IMR-90 (cell line): ENCODE measurements around the gene RERE. TPM values are rescaled to one million over a fixed set of nuclear protein-coding genes. Genes with fewer than 3 reads are reported as not detected.

Experiments
- ATAC-seq: fragments of 200-7000 bp; cut with Tn5 transposase; 2 replicates; pipeline ENCODE4 v1.9.1; 2020; ENCODE audit warnings: low read depth, mild to moderate bottlenecking, moderate library complexity
- BruUV-seq: library from RNA; stranded (reverse); fragments of 400-500 nt; replicated peaks from 2 replicates; lab custom pipeline; 2021; lab: Mats Ljungman, UMichigan
- CTCF ChIA-PET: fragments of 300-600 bp; formaldehyde crosslinking; extraction: SDS; loops from one replicate; lab custom pipeline; 2021; ENCODE audit warnings: antibody characterized with exemption; lab: Yijun Ruan, JAX
- POLR2A ChIA-PET: fragments of 300-600 bp; sonication (Branson Sonifier 250); formaldehyde crosslinking; loops from one replicate; lab custom pipeline; 2022; ENCODE audit warnings: antibody characterized with exemption; ENCODE audit not compliant: unreplicated experiment; lab: Charles Lee
- DNase-seq: peaks from one replicate; pipeline ENCODE4 v3.0.0; 2013
- H2AFZ ChIP-seq: replicated peaks from 2 replicates; pipeline ENCODE3; 2013; ENCODE audit warnings: low read length, mild to moderate bottlenecking; ENCODE audit not compliant: poor library complexity
- H2AK5ac ChIP-seq: 2 replicates; pipeline ENCODE4 v1.6.1; 2013; ENCODE audit warnings: low read depth, low read length, inconsistent platforms
- H2AK9ac ChIP-seq: replicated peaks from 2 replicates; pipeline ENCODE3; 2013; ENCODE audit warnings: mild to moderate bottlenecking, low read depth, low read length, moderate library complexity; ENCODE audit not compliant: poor library complexity
- H2BK120ac ChIP-seq: 2 replicates; pipeline ENCODE4 v1.6.1; 2013; ENCODE audit warnings: low read depth, low read length, inconsistent platforms
- H2BK15ac ChIP-seq: 3 replicates; pipeline ENCODE4 v1.6.1; 2013; ENCODE audit warnings: low read depth, low read length, inconsistent platforms
- H2BK20ac ChIP-seq: 2 replicates; pipeline ENCODE4 v1.6.1; 2013; ENCODE audit warnings: low read depth, mild to moderate bottlenecking, inconsistent platforms, low read length, moderate library complexity
- H2BK5ac ChIP-seq: 2 replicates; pipeline ENCODE4 v1.6.1; 2013; ENCODE audit warnings: mild to moderate bottlenecking, low read depth, low read length, inconsistent platforms; ENCODE audit not compliant: poor library complexity, severe bottlenecking
- H3K14ac ChIP-seq: replicated peaks from 2 replicates; pipeline ENCODE4 v1.6.1; 2013; ENCODE audit warnings: low read depth, low read length, inconsistent platforms
- H3K18ac ChIP-seq: 2 replicates; pipeline ENCODE4 v1.6.1; 2013; ENCODE audit warnings: low read depth, low read length, control low read depth
- H3K23ac ChIP-seq: 2 replicates; pipeline ENCODE4 v1.6.1; 2013; ENCODE audit warnings: low read depth, low read length, inconsistent platforms
- H3K27ac ChIP-seq: 2 replicates; pipeline ENCODE4 v1.5.1; 2013; ENCODE audit warnings: mild to moderate bottlenecking, control low read depth, low read length; ENCODE audit not compliant: insufficient read depth
- H3K27me3 ChIP-seq: 2 replicates; pipeline ENCODE4 v1.6.1; 2013; ENCODE audit warnings: low read length; ENCODE audit not compliant: control insufficient read depth, insufficient read depth
- H3K36me3 ChIP-seq: 2 replicates; pipeline ENCODE4 v1.6.1; 2013; ENCODE audit warnings: low read length, mixed read lengths; ENCODE audit not compliant: control insufficient read depth, insufficient read depth
- H3K4ac ChIP-seq: 2 replicates; pipeline ENCODE4 v1.6.1; 2013; ENCODE audit warnings: low read depth, low read length, inconsistent platforms
- H3K4me1 ChIP-seq: 2 replicates; pipeline ENCODE4 v1.6.1; 2013; ENCODE audit warnings: low read length, mixed read lengths; ENCODE audit not compliant: control insufficient read depth, insufficient read depth
- H3K4me2 ChIP-seq: 2 replicates; pipeline ENCODE4 v1.6.1; 2013; ENCODE audit warnings: low read depth, mild to moderate bottlenecking, control low read depth, low read length, moderate library complexity
- H3K4me3 ChIP-seq: 2 replicates; pipeline ENCODE4 v1.5.1; 2013; ENCODE audit warnings: low read depth, mild to moderate bottlenecking, control low read depth, low read length, moderate library complexity; ENCODE audit not compliant: insufficient read depth
- H3K56ac ChIP-seq: 2 replicates; pipeline ENCODE4 v1.6.1; 2013; ENCODE audit warnings: low read length, inconsistent platforms; ENCODE audit not compliant: insufficient read depth; ENCODE audit errors: extremely low read depth
- H3K79me1 ChIP-seq, 2 experiments: 2 replicates each; pipeline ENCODE4 v1.6.1; 2013; ENCODE audit warnings: low read length in 2 of 2, inconsistent platforms in 1 of 2, low read depth in 1 of 2
- H3K9ac ChIP-seq: 2 replicates; pipeline ENCODE4 v1.6.1; 2013; ENCODE audit warnings: low read depth, low read length, control low read depth
- H3K9me1 ChIP-seq: 2 replicates; pipeline ENCODE4 v1.6.1; 2013; ENCODE audit warnings: low read length, inconsistent platforms; ENCODE audit not compliant: insufficient read depth
- H3K9me3 ChIP-seq: 2 replicates; pipeline ENCODE4 v1.6.1; 2013; ENCODE audit warnings: low read length; ENCODE audit not compliant: control insufficient read depth, insufficient read depth
- H4K20me1 ChIP-seq: 2 replicates; pipeline ENCODE4 v1.6.1; 2013; ENCODE audit warnings: low read length, inconsistent platforms; ENCODE audit not compliant: insufficient read depth
- H4K5ac ChIP-seq: 2 replicates; pipeline ENCODE4 v1.6.1; 2013; ENCODE audit warnings: mild to moderate bottlenecking, low read depth, low read length, control low read depth
- H4K8ac ChIP-seq, 2 experiments: 2 replicates each; pipeline ENCODE4 v1.6.1; 2013; ENCODE audit warnings: low read depth in 2 of 2, low read length in 2 of 2, control low read depth in 1 of 2, inconsistent platforms in 1 of 2
- H4K91ac ChIP-seq: 2 replicates; pipeline ENCODE4 v1.6.1; 2013; ENCODE audit warnings: low read depth, low read length, inconsistent platforms; ENCODE audit not compliant: insufficient read depth
- CEBPB ChIP-seq: IDR thresholded peaks from 2 replicates; pipeline ENCODE4 v1.6.1; 2012; ENCODE audit warnings: low read depth, low read length, improper control_type of control experiment
- CHD1 ChIP-seq: IDR thresholded peaks from 2 replicates; pipeline ENCODE4 v1.6.1; 2012; ENCODE audit warnings: low read depth, low read length, improper control_type of control experiment
- MXI1 ChIP-seq: IDR thresholded peaks from 2 replicates; pipeline ENCODE4 v1.6.1; 2012; ENCODE audit warnings: low read depth, mild to moderate bottlenecking, low read length, moderate library complexity, borderline replicate concordance
- WGBS, 2 experiments: methylation state at CpG; one replicate each; pipeline versions ENCODE4 v1.1.5 to v1.1.7; 2013; ENCODE audit warnings: missing lambda C conversion rate in 2 of 2; ENCODE audit not compliant: insufficient read length in 1 of 2; ENCODE audit errors: extremely low coverage in 2 of 2; 5-methylcytosine and 5-hydroxymethylcytosine counted together
- dilution Hi-C: fragments of 300-500 bp; cut with HindIII; formaldehyde crosslinking; loops from one replicate; pipeline ENCODE4 v1.14.3; 2018; ENCODE audit warnings: low sequenced_read_pairs; ENCODE audit not compliant: unreplicated experiment
- in situ Hi-C: fragments of 300-500 bp; cut with MboI; formaldehyde crosslinking; loops from 3 replicates; pipeline ENCODE4 v1.14.3; 2019; ENCODE audit warnings: low sequenced_read_pairs, inconsistent platforms, mixed read lengths
- intact Hi-C: fragments of 100-400 bp; cut with micrococcal nuclease; formaldehyde crosslinking; loops from 2 replicates; pipeline ENCODE4 v1.10.0; 2022
- polyA plus RNA-seq, 3 experiments: library from polyadenylated mRNA; depleted of rRNA; stranded (reverse); fragments of >200 nt; gene quantifications; 2 replicates each; pipeline ENCODE4 v1.2.3, GENCODE V29; 2012; ENCODE audit warnings: low replicate concordance in 1 of 3
- total RNA-seq: library from RNA; depleted of rRNA; stranded (reverse); fragments of >200 nt; gene quantifications from 2 replicates; pipeline ENCODE4 v1.2.3, GENCODE V29; 2012
- TF ChIP-seq, protein P1 (sequence below): conservative IDR thresholded peaks from 2 replicates; pipeline ENCODE4 v1.5.1; 2012; ENCODE audit warnings: mild to moderate bottlenecking, low read depth, low read length, improper control_type of control experiment
- TF ChIP-seq, protein P2 (sequence below): fragments of 150-350 bp; IDR thresholded peaks from 2 replicates; pipeline ENCODE4 v1.6.1; 2016; ENCODE audit warnings: low read depth, mild to moderate bottlenecking, low read length, moderate library complexity, borderline replicate concordance
- TF ChIP-seq, protein P3 (sequence below): fragments of 150-350 bp; IDR thresholded peaks from 2 replicates; pipeline ENCODE4 v1.6.1; 2017; ENCODE audit warnings: mild to moderate bottlenecking, antibody characterized with exemption, low read length, low read depth

Gene RERE
- total and polyA plus RNA-seq, 2 of the 4 experiments (the other 2 are of a cell fraction): 11.5 to 25.1 TPM

DNA sequence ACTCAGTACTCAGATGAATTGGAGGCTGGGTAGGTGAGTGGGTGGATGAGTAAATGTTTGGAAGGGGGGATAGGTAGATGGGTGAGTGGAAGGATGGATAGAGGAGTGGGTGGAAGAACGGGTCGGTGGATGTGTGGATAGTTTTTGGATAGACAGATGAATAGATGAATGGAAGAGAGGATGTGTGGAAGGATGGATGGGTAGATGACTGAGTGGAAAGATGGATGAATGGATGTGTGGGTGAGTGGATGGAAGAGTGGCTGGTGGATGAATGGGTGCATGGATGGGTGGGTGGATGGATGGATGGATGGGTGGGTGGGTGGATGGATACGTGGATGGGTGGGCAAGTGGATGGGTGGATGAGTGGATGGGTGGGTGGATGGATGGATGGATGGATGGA, 495.8 kb downstream of the RERE start:
- peaks cover 6 to 12% of the 10 kb centered on the region in 2 experiments; a peak in 2 of 4 replicates for H3K79me1 ChIP-seq
- POLR2A ChIA-PET: no interaction called here
- no peak overlapping the region for H3K27ac ChIP-seq
- H4K8ac ChIP-seq: no peak overlapping the region
- H3K36me3 ChIP-seq: peaks cover 7% of the 10 kb centered on the region
- no peak overlapping the region for H2BK20ac ChIP-seq
- no peak overlapping the region for H2AK5ac ChIP-seq
- H3K9me3 ChIP-seq: no peaks in the 10 kb centered on the region
- H4K5ac ChIP-seq: no peak overlapping the region
- H3K9ac ChIP-seq: no peak overlapping the region
- 93 to 100% methylated on average over 2 to 3 of the region's 3 CpGs for WGBS, 2 experiments
- H3K4me3 ChIP-seq: no peak overlapping the region
- intact Hi-C loops: no loop called here
- H3K23ac ChIP-seq: no peak overlapping the region
- no TSS peak for BruUV-seq
- H2AFZ ChIP-seq: no peak overlapping the region
- H2BK5ac ChIP-seq: no peak overlapping the region
- H2BK120ac ChIP-seq: no peak overlapping the region
- peaks cover 7% of the 10 kb centered on the region for H3K4me1 ChIP-seq
- DNase-seq (no peak), ATAC-seq (no peak)
- H3K18ac ChIP-seq: no peak overlapping the region
- H2AK9ac ChIP-seq: no peak overlapping the region
- dilution Hi-C loops: loop anchor here (25.0 kb wide), 1 partner anchor 309 kb away; no protein-coding TSS in a partner anchor
- no peak overlapping the region for H4K91ac ChIP-seq
- H3K56ac ChIP-seq: no peak overlapping the region
- H3K9me1 ChIP-seq: peaks cover 8% of the 10 kb centered on the region; the same call in 1 of the 2 replicates
- no peak overlapping the region for H3K14ac ChIP-seq
- no peak for TF ChIP-seq CHD1
- no peak for TF ChIP-seq MXI1
- TF ChIP-seq, protein P1, sequence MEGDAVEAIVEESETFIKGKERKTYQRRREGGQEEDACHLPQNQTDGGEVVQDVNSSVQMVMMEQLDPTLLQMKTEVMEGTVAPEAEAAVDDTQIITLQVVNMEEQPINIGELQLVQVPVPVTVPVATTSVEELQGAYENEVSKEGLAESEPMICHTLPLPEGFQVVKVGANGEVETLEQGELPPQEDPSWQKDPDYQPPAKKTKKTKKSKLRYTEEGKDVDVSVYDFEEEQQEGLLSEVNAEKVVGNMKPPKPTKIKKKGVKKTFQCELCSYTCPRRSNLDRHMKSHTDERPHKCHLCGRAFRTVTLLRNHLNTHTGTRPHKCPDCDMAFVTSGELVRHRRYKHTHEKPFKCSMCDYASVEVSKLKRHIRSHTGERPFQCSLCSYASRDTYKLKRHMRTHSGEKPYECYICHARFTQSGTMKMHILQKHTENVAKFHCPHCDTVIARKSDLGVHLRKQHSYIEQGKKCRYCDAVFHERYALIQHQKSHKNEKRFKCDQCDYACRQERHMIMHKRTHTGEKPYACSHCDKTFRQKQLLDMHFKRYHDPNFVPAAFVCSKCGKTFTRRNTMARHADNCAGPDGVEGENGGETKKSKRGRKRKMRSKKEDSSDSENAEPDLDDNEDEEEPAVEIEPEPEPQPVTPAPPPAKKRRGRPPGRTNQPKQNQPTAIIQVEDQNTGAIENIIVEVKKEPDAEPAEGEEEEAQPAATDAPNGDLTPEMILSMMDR: no peak
- TF ChIP-seq, protein P2, sequence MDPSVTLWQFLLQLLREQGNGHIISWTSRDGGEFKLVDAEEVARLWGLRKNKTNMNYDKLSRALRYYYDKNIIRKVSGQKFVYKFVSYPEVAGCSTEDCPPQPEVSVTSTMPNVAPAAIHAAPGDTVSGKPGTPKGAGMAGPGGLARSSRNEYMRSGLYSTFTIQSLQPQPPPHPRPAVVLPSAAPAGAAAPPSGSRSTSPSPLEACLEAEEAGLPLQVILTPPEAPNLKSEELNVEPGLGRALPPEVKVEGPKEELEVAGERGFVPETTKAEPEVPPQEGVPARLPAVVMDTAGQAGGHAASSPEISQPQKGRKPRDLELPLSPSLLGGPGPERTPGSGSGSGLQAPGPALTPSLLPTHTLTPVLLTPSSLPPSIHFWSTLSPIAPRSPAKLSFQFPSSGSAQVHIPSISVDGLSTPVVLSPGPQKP: no peak
- TF ChIP-seq, protein P3, sequence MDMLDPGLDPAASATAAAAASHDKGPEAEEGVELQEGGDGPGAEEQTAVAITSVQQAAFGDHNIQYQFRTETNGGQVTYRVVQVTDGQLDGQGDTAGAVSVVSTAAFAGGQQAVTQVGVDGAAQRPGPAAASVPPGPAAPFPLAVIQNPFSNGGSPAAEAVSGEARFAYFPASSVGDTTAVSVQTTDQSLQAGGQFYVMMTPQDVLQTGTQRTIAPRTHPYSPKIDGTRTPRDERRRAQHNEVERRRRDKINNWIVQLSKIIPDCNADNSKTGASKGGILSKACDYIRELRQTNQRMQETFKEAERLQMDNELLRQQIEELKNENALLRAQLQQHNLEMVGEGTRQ: no peak
- no peak for TF ChIP-seq CEBPB
- H3K4me2 ChIP-seq: no peak overlapping the region
- in situ Hi-C loops: loop anchor here (25.0 kb wide), 1 partner anchor 659 kb away; no protein-coding TSS in a partner anchor
- H2BK15ac ChIP-seq: no peak overlapping the region
- CTCF ChIA-PET: no interaction called here
- H3K27me3 ChIP-seq: peaks cover 2% of the 10 kb centered on the region; the same call in 1 of the 2 replicates
- no peak overlapping the region for H3K4ac ChIP-seq
- H4K20me1 ChIP-seq: no peaks in the 10 kb centered on the region; the same call in 1 of the 2 replicates
